AG09309 (cell line): Measurements from ENCODE around the gene GMFB.
"Not testable (repeated sequence)": the region's sequence is repeated elsewhere in the genome, so short reads cannot be mapped to it uniquely, and the experiment has no call there.

Experiments used
- DNase-seq: peaks from one replicate; pipeline ENCODE4 v3.0.0-alpha.2; 2010; ENCODE audit warnings: low read depth
- H3K4me3 ChIP-seq: 2 replicates; pipeline ENCODE4 v1.5.1; 2011; ENCODE audit warnings: mild to moderate bottlenecking, low read depth, low read length, moderate library complexity; ENCODE audit not compliant: control insufficient read depth
- TF ChIP-seq, protein P1 (sequence below): IDR thresholded peaks from 2 replicates; pipeline ENCODE4 v1.5.1; 2011; ENCODE audit warnings: mild to moderate bottlenecking, low read depth, low read length, inconsistent platforms; ENCODE audit not compliant: insufficient read depth, control insufficient read depth; ENCODE audit errors: missing control alignments

The GMFB gene

DNA sequence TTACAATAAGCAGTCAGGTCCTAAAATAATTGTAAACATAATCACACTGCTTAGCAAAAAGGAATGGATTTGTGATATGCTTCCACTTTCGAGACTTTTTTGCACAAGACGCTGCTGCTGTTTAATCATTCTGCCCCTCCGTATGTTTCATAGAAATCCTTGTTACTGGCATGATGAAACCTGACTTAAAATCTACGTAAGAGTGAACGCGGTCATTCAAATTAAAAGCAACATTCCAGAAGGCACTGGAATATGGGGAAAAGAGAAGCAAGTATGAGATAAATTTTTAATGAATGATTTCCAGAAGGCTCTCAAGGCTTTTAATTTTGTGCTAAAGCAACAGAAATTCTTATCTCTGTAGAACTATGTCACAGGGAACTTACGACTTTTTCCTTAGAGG is 48.7 kb downstream of the GMFB start:
- H3K4me3 ChIP-seq: peak overlapping the region; percentile 76
- TF ChIP-seq, protein P1, sequence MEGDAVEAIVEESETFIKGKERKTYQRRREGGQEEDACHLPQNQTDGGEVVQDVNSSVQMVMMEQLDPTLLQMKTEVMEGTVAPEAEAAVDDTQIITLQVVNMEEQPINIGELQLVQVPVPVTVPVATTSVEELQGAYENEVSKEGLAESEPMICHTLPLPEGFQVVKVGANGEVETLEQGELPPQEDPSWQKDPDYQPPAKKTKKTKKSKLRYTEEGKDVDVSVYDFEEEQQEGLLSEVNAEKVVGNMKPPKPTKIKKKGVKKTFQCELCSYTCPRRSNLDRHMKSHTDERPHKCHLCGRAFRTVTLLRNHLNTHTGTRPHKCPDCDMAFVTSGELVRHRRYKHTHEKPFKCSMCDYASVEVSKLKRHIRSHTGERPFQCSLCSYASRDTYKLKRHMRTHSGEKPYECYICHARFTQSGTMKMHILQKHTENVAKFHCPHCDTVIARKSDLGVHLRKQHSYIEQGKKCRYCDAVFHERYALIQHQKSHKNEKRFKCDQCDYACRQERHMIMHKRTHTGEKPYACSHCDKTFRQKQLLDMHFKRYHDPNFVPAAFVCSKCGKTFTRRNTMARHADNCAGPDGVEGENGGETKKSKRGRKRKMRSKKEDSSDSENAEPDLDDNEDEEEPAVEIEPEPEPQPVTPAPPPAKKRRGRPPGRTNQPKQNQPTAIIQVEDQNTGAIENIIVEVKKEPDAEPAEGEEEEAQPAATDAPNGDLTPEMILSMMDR: no peak
- no peak for DNase-seq

GRCh38 chr14:54438703-54439102 is 50.1 kb downstream of the GMFB start:
- TF ChIP-seq, protein P1: no peak
- H3K4me3 ChIP-seq: no peak overlapping the region
- no peak for DNase-seq

- not testable (repeated sequence) for H3K4me3 ChIP-seq, DNase-seq
Measured at GRCh38 chr14:54437954-54438353, 50.8 kb downstream of the GMFB start.

DNA sequence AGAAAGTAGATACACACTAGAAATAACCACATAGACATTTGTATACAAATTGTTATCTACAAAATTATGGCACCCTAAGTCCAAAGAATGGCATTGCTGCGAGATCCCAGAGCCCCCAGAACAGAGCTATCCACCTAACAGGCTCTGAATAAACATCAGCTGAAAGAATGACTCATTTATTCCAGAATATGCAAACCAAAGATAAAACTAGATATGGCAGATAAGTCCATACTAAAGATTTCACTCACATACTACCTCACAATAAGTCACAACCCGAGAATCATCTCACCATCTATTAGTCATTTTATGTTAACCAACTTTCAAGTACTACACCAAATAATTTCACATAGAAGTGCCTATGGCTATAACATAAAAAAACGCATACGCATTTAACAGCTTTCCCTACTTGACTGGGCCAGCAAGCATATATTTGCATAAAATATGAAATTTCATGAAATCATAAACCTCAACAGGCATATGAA is 53.2 kb downstream of the GMFB start:
- no peak overlapping the region for H3K4me3 ChIP-seq
- peak; percentile 61 for DNase-seq
- TF ChIP-seq, protein P1: no peak

- H3K4me3 ChIP-seq: no peak overlapping the region
- TF ChIP-seq, protein P1: no peak
- DNase-seq: no peak
Measured at GRCh38 chr14:54428527-54428926, 60.3 kb downstream of the GMFB start.

GRCh38 chr14:54427871-54428270 is 60.9 kb downstream of the GMFB start:
- H3K4me3 ChIP-seq: no peak overlapping the region
- TF ChIP-seq, protein P1: no peak
- DNase-seq: no peak

DNA sequence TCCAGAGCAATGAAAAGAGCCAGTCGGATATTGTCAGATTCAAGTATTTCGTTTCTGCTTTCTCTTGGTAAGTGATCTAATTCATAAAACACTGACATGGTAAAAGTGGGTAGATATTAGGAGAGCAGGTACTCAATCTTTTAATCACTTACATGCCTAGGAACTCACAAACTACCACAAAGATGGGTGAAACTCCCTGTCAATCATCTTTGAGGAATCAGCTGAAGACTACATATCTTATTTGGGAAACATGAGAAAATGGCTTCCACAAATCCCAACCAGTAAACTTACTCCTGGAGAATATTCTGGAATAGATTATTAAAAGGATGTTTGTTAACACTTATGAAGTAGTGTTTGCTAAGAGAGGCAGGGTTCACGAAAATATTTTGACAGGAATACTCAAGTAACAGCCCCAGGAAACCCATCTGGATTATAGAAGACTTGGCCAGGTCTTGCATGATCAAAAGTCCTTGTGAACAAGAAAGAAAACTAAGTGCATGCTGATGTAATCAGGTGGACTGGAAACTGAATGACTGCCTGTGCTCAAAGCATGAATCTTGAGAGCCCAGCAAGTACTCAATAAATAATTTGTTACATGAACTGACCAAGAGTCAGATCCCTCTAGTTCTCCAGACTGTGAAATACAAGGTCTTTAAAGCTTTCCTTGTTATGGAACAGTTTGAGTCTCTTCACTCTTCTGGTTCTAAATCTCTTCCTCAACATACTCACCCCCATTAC is 63.1 kb downstream of the GMFB start:
- no peak overlapping the region for H3K4me3 ChIP-seq
- DNase-seq: no peak
- TF ChIP-seq, protein P1: no peak
